Measurements from ENCODE around the gene PTPN4.

GRCh38 chr2:119982506-119982905 lies 222.8 kb downstream of the PTPN4 start:
- TF ChIP-seq CTCF (IDR thresholded peaks at IDR 0.05), result no peak
- no peak for TF ChIP-seq POLR2A (IDR thresholded peaks at IDR 0.05)

Measured in esophagus squamous epithelium (tissue), 4 donors.